RWPE2 (cell line): ENCODE results near the gene PAXX.

ENCODE experiments used
- ATAC-seq: fragments of 200-7000 bp; cut with Tn5 transposase; 3 replicates; pipeline ENCODE4 v1.9.1; 2021; ENCODE audit warnings: low read depth
- DNase-seq: peaks from one replicate; pipeline ENCODE4 v3.0.0-alpha.2; 2020; ENCODE audit warnings: low spot score
- H3K27ac ChIP-seq: fragments of 450-650 bp; 2 replicates; pipeline ENCODE4 v1.5.1; 2017; ENCODE audit warnings: mild to moderate bottlenecking; ENCODE audit not compliant: poor library complexity, severe bottlenecking
- H3K27me3 ChIP-seq: fragments of 250-450 bp; sonication (Bioruptor Pico); 2 replicates; pipeline ENCODE4 v1.5.1; 2021; ENCODE audit warnings: mild to moderate bottlenecking, moderate library complexity; ENCODE audit not compliant: insufficient read depth, poor library complexity, severe bottlenecking
- H3K36me3 ChIP-seq: fragments of 250-450 bp; sonication (Bioruptor Pico); 2 replicates; pipeline ENCODE4 v1.5.1; 2020; ENCODE audit warnings: low read depth, mild to moderate bottlenecking, moderate library complexity
- H3K4me1 ChIP-seq: fragments of 250-450 bp; sonication (Bioruptor Pico); 2 replicates; pipeline ENCODE4 v1.5.1; 2021; ENCODE audit warnings: mild to moderate bottlenecking, moderate library complexity; ENCODE audit not compliant: insufficient read depth, poor library complexity, severe bottlenecking
- H3K4me3 ChIP-seq: fragments of 250-450 bp; sonication (Bioruptor Pico); 2 replicates; pipeline ENCODE4 v1.5.1; 2021; ENCODE audit warnings: mild to moderate bottlenecking, moderate library complexity; ENCODE audit not compliant: severe bottlenecking
- H3K9me3 ChIP-seq: fragments of 250-450 bp; sonication (Bioruptor Pico); 2 replicates; pipeline ENCODE4 v1.5.1; 2021; ENCODE audit warnings: mild to moderate bottlenecking, moderate library complexity; ENCODE audit not compliant: severe bottlenecking
- CTCF ChIP-seq: fragments of 450-650 bp; IDR thresholded peaks from one replicate; pipeline ENCODE4 v1.5.1; 2017; ENCODE audit warnings: mild to moderate bottlenecking, moderate library complexity; ENCODE audit not compliant: poor library complexity, severe bottlenecking

PAXX gene

GRCh38 chr9:137019891-137020683 lies 27.9 kb downstream of the PAXX start:
- Histone ChIP-seq H3K27me3 (no peaks in the 10 kb centered on the region), H3K36me3 (no peaks in the 10 kb centered on the region), H3K27ac (no peak overlapping the region), H3K4me3 (no peak overlapping the region), H3K4me1 (no peaks in the 10 kb centered on the region), H3K9me3 (no peaks in the 10 kb centered on the region)
- DNase-seq: no peak
- no peak for TF ChIP-seq CTCF
- no peak for ATAC-seq

DNA sequence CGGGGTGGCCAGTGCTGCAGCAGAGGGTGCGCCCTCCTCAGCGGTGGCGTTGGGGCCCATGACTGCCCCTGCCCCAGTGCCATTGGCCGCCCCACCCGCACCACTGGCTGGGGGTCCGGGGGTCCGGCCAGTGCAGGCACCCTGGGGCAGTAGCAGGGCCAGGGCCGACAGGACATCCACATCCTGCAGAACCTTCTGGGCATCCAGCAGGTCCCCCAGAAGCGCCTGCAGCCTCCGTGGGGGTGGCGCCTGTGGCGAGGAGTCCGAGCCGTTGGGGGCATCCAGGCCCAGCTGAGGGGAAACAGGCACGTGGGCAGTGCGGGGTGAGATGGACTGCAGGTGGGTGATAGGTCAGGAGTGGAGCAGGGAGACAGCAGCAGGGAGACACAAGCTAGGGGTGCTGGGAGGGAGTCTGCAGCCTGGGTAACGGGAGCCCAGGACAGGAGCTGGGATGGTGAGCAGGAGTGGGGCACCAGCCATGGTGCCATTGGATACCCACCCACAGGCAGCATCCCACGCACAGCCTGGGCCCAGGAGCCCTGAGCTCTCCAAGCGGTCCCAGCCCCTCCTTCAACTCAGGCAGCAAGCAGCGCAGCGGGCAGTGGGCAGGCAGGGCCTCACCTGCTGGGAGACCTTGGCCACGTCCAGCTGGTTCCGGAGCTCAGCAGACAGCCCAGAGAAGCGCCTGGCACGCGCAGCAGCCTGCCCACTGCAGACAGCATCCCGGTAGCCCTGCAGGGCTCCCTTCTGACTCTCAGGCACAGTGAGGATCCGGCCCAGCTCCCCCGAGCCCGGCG lies 28.7 kb downstream of the PAXX start:
- Histone ChIP-seq H3K4me1 (no peaks in the 10 kb centered on the region), H3K36me3 (no peaks in the 10 kb centered on the region), H3K27me3 (no peaks in the 10 kb centered on the region), H3K27ac (no peak overlapping the region), H3K9me3 (no peaks in the 10 kb centered on the region), H3K4me3 (no peak overlapping the region)
- ATAC-seq (no peak), DNase-seq (no peak)
- no peak for TF ChIP-seq CTCF

DNA sequence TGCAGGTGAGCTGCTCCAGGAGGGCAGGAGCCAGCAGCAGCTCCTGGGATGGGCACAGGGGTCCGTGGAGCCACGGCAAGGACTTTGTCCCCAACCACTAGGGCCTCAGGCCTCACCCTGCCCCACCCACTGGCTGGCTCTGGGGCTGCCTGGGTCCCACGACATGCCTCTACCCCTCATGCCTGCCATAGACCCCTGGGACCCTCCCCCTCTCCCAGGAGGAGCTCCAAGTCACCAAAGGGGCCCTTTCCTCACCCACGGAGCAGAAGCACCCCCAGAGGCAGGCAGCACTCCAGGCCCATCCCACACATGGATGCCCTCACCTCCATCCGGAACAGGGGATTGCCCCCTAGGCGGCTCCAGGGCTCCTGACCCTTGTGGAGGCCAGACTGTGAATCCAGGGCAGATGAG lies 29.4 kb downstream of the PAXX start:
- ATAC-seq (no peak), DNase-seq (no peak)
- H3K27ac ChIP-seq: no peak overlapping the region
- no peaks in the 10 kb centered on the region for H3K36me3 ChIP-seq
- H3K27me3 ChIP-seq: no peaks in the 10 kb centered on the region
- no peak for TF ChIP-seq CTCF
- no peaks in the 10 kb centered on the region for H3K4me1 ChIP-seq
- H3K9me3 ChIP-seq: no peaks in the 10 kb centered on the region
- H3K4me3 ChIP-seq: no peak overlapping the region

GRCh38 chr9:137021979-137022661 lies 29.9 kb downstream of the PAXX start:
- peak; percentile 78 for ATAC-seq
- DNase-seq: peak; percentile 97
- H3K27me3 ChIP-seq: no peaks in the 10 kb centered on the region
- H3K36me3 ChIP-seq: no peaks in the 10 kb centered on the region
- TF ChIP-seq CTCF: no peak
- H3K9me3 ChIP-seq: no peaks in the 10 kb centered on the region
- H3K4me3 ChIP-seq: no peak overlapping the region
- H3K27ac ChIP-seq: no peak overlapping the region
- no peaks in the 10 kb centered on the region for H3K4me1 ChIP-seq
